ENCODE data around the gene RPL4.
"Not testable (repeated sequence)": the region's sequence is repeated elsewhere in the genome, so short reads cannot be mapped to it uniquely, and the experiment has no call there.

Gene RPL4

DNA sequence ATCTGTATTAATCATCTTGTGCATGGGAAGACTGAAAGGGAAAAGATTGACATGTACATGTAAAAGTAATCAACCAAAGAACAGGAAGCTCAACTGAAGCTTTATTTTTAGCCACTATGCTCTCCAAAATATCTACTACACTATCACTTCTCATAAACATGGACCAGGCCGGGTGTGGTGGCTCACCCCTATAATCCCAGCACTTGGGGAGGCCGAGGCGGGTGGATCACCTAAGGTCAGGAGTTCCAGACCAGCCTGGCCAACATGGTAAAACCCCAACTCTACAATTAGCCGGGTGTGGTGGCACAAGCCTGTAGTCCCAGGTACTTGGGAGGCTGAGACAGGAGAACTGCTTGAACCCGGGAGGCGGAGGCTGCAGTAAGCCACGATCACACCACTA is 4.3 kb downstream of the RPL4 start:
- H3K27me3 Mint-ChIP-seq, H3K9me3 Mint-ChIP-seq, DNase-seq: not testable (repeated sequence)
- H3K27ac Mint-ChIP-seq: peak overlapping the region; percentile 99
- H3K36me3 Mint-ChIP-seq (ENCODE audit: low read depth): peaks cover 99% of the 10 kb centered on the region
- peak overlapping the region; percentile 92 for H3K4me3 Mint-ChIP-seq
- peaks cover 56% of the 10 kb centered on the region for H3K4me1 Mint-ChIP-seq (ENCODE audit: low read depth)

GRCh38 chr15:66498501-66499386 is 5.9 kb downstream of the RPL4 start:
- H3K27ac Mint-ChIP-seq: peak overlapping the region; percentile 99
- H3K4me1 Mint-ChIP-seq (ENCODE audit: low read depth): peaks cover 71% of the 10 kb centered on the region
- H3K4me3 Mint-ChIP-seq: peak overlapping the region; percentile 92
- no peak for DNase-seq
- no peaks in the 10 kb centered on the region for H3K27me3 Mint-ChIP-seq
- H3K36me3 Mint-ChIP-seq (ENCODE audit: low read depth): peaks cover 99% of the 10 kb centered on the region
- H3K9me3 Mint-ChIP-seq: no peaks in the 10 kb centered on the region

DNA sequence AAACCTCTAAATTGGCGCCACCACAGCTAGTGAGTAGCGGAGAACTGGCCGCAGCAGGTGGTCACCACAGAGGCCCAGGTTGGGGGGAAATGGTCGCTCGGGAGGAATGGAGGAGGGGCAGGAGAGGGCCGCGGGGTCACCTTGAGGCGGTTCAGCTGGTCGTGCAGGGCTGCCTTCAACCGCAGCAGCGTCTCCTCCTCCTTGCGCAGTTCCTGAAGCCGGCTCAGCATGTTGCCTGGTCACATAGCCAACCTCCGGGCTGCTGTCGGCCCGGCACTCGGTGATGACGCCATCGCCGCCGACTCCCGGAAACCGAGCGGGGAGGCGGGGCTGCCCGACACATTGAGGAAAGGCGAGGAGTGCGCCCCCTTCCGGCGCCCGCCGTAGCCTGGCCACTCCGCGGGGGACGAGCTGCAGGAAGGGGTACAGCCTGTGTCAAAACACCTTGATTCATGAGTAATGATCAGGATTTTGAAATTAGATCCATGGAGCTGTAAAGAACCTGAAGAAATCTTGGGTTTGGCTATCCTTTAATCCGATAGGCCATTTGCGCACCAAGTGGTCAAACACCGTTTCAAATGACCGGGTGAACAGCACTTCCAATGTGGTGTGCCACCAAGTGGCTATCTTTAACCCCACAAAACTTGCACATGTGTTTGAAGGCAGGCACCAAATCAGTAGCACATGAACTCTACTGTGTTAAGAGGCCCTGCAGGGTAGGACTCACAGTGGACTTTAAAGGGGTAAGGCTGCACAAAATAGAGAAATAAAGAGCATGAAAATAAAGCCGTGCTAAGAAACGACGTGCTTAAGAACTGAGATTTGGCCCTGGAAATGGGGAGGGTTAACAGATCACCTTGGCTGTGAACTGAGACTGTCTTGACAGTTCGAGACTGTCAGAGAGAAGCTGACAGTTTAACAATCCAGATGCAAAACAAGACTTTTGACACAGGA is 6.9 kb downstream of the RPL4 start, which contains the start of gene SNAPC5:
Gene SNAPC5, minus strand, starts transcription at position 261 of the 954 bp plus-strand sequence. Its CDS starts 31 bp downstream, at position 230.
- no peaks in the 10 kb centered on the region for H3K9me3 Mint-ChIP-seq
- peaks cover 99% of the 10 kb centered on the region for H3K36me3 Mint-ChIP-seq (ENCODE audit: low read depth)
- no peaks in the 10 kb centered on the region for H3K27me3 Mint-ChIP-seq
- peak within 1 kb of the TSS; percentile 99 for H3K27ac Mint-ChIP-seq
- DNase-seq: peak; percentile 99
- peaks cover 71% of the 10 kb centered on the region for H3K4me1 Mint-ChIP-seq (ENCODE audit: low read depth)
- peak within 1 kb of the TSS; percentile 90 for H3K4me3 Mint-ChIP-seq

- DNase-seq: no peak
- peaks cover 66% of the 10 kb centered on the region for H3K4me1 Mint-ChIP-seq (ENCODE audit: low read depth)
- peaks cover 99% of the 10 kb centered on the region for H3K36me3 Mint-ChIP-seq (ENCODE audit: low read depth)
Observed at GRCh38 chr15:66496951-66497501, 7.6 kb downstream of the RPL4 start.

DNA sequence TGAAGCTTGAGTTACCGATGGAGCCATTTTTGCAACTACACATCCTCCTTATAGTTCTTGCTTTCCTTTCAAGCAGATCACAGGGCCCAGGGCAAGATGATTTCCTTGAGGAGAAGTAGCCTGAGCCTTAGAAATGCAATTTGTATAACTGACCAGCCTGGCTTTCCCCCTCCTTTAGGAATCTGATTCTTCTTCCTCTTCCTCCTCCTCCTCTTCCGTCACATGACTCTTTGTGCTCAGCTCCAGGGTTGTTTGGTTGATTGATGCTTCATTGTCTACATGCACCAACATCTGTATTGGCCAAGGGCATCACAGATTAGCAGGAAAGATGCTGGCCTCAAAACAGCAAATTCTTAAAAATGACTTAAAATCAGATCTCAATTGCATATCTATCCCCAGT is 10.4 kb downstream of the RPL4 start:
- Mint-ChIP-seq H3K4me1 (ENCODE audit: low read depth) (peaks cover 44% of the 10 kb centered on the region), H3K27ac (peak overlapping the region; percentile 77), H3K9me3 (no peaks in the 10 kb centered on the region), H3K4me3 (no peak overlapping the region), H3K36me3 (ENCODE audit: low read depth) (peaks cover 99% of the 10 kb centered on the region), H3K27me3 (no peaks in the 10 kb centered on the region)
- no peak for DNase-seq

More at GRCh38 chr15:66496951-66497501, 7.6 kb downstream of the RPL4 start:
- peak overlapping the region; percentile 90 for H3K4me3 Mint-ChIP-seq
- H3K27ac Mint-ChIP-seq: peak overlapping the region; percentile 99
- no peaks in the 10 kb centered on the region for H3K9me3 Mint-ChIP-seq
- H3K27me3 Mint-ChIP-seq: no peaks in the 10 kb centered on the region

- peaks cover 34% of the 10 kb centered on the region for H3K4me1 Mint-ChIP-seq (ENCODE audit: low read depth)
- no peaks in the 10 kb centered on the region for H3K9me3 Mint-ChIP-seq
- H3K36me3 Mint-ChIP-seq (ENCODE audit: low read depth): peaks cover 99% of the 10 kb centered on the region
- peak overlapping the region; percentile 81 for H3K27ac Mint-ChIP-seq
- H3K4me3 Mint-ChIP-seq: no peak overlapping the region
- no peaks in the 10 kb centered on the region for H3K27me3 Mint-ChIP-seq
- no peak for DNase-seq
Observed at GRCh38 chr15:66491846-66492245, 12.8 kb downstream of the RPL4 start.

- no peaks in the 10 kb centered on the region for H3K27me3 Mint-ChIP-seq
- peaks cover 17% of the 10 kb centered on the region for H3K4me1 Mint-ChIP-seq (ENCODE audit: low read depth)
- H3K4me3 Mint-ChIP-seq: no peak overlapping the region
- H3K9me3 Mint-ChIP-seq: no peaks in the 10 kb centered on the region
- no peak for DNase-seq
- peak overlapping the region; percentile 71 for H3K27ac Mint-ChIP-seq
- H3K36me3 Mint-ChIP-seq (ENCODE audit: low read depth): peaks cover 98% of the 10 kb centered on the region
Observed at GRCh38 chr15:66489179-66489791, 15.4 kb downstream of the RPL4 start.

GRCh38 chr15:66488525-66488924 is 16.1 kb downstream of the RPL4 start:
- no peak for DNase-seq
- Mint-ChIP-seq H3K36me3 (ENCODE audit: low read depth) (peaks cover 95% of the 10 kb centered on the region), H3K4me3 (no peak overlapping the region), H3K27me3 (no peaks in the 10 kb centered on the region), H3K9me3 (no peaks in the 10 kb centered on the region), H3K4me1 (ENCODE audit: low read depth) (peaks cover 11% of the 10 kb centered on the region), H3K27ac (peak overlapping the region; percentile 42)

DNA sequence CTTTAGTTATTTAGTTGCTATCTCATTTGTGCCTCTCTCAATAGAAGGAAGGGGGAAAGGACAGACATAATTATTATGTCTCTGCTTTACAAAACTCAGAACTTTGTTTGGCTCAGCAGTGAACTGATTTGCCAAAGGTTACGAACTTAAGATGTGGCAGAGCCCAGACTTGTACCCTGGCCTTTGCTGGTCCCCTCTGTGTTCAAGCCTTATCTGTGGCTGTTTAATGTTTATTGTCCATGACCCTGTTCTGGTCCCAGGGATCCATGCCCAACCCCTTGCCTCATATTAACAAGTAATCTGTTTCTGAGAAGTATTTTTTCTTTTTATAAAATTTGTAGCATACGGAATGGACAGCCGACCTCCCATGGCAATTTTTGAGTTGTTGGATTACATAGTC is 17.8 kb downstream of the RPL4 start:
- Mint-ChIP-seq H3K27me3 (no peaks in the 10 kb centered on the region), H3K4me3 (no peak overlapping the region), H3K36me3 (ENCODE audit: low read depth) (peaks cover 95% of the 10 kb centered on the region), H3K27ac (peak overlapping the region; percentile 52), H3K9me3 (no peaks in the 10 kb centered on the region), H3K4me1 (ENCODE audit: low read depth) (peaks cover 6% of the 10 kb centered on the region)
- no peak for DNase-seq

DNA sequence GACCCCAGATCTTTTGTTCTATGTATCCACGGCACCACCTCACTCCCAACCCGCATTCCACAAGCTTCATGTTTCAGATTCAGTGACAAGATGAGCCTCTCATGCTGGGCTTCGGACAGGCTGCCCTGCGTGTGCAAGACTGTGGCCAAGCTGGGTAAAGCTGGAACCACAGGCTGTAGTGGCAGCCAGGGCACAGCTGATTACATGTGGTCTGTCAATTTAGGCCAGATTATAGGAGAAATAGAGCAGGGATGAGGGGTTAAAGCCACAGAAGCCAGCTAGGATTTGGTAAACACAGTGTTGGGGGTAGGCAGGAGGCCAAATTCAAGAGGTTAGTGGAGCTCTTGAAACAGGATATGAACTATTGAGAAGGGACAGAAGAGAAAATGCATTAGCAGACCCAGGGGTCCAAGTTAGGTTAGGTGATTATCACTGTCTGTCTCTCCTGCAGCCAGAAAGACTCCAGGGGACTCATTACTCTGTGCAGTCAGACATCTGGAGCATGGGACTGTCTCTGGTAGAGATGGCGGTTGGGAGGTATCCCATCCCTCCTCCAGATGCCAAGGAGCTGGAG is 20.0 kb downstream of the RPL4 start:
- Mint-ChIP-seq H3K27ac (peak overlapping the region; percentile 5), H3K4me1 (ENCODE audit: low read depth) (peaks cover 3% of the 10 kb centered on the region), H3K4me3 (no peak overlapping the region), H3K27me3 (no peaks in the 10 kb centered on the region), H3K36me3 (ENCODE audit: low read depth) (peaks cover 86% of the 10 kb centered on the region), H3K9me3 (no peaks in the 10 kb centered on the region)
- no peak for DNase-seq

GRCh38 chr15:66483131-66483566 is 21.5 kb downstream of the RPL4 start:
- no peaks in the 10 kb centered on the region for H3K9me3 Mint-ChIP-seq
- H3K4me3 Mint-ChIP-seq: no peak overlapping the region
- DNase-seq: no peak
- no peaks in the 10 kb centered on the region for H3K4me1 Mint-ChIP-seq (ENCODE audit: low read depth)
- H3K36me3 Mint-ChIP-seq (ENCODE audit: low read depth): peaks cover 78% of the 10 kb centered on the region
- H3K27me3 Mint-ChIP-seq: no peaks in the 10 kb centered on the region
- H3K27ac Mint-ChIP-seq: peak overlapping the region; percentile 4

DNA sequence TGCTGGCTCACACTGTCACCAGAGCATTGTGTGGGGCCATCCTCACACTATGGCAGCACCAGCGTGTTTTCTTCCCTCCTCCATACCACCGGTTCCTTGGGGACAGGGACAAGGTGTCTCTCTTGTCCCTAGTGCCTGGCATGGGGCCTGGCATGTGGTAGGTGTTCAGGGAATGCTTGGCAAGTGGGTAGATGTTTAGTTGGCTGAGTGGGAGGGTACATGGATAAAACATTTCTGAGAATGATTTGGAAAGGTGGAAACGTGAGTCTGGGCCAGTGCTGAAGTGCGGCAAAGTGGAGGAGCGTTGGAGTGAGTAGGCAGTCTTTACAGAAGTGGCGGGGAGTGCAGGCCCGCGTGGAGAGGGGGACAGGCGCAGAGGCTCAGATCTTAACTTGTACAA is 22.1 kb downstream of the RPL4 start:
- Mint-ChIP-seq H3K4me3 (no peak overlapping the region), H3K4me1 (ENCODE audit: low read depth) (no peaks in the 10 kb centered on the region), H3K9me3 (no peaks in the 10 kb centered on the region), H3K27me3 (no peaks in the 10 kb centered on the region), H3K27ac (peak overlapping the region; percentile 4), H3K36me3 (ENCODE audit: low read depth) (peaks cover 72% of the 10 kb centered on the region)
- DNase-seq: no peak

DNA sequence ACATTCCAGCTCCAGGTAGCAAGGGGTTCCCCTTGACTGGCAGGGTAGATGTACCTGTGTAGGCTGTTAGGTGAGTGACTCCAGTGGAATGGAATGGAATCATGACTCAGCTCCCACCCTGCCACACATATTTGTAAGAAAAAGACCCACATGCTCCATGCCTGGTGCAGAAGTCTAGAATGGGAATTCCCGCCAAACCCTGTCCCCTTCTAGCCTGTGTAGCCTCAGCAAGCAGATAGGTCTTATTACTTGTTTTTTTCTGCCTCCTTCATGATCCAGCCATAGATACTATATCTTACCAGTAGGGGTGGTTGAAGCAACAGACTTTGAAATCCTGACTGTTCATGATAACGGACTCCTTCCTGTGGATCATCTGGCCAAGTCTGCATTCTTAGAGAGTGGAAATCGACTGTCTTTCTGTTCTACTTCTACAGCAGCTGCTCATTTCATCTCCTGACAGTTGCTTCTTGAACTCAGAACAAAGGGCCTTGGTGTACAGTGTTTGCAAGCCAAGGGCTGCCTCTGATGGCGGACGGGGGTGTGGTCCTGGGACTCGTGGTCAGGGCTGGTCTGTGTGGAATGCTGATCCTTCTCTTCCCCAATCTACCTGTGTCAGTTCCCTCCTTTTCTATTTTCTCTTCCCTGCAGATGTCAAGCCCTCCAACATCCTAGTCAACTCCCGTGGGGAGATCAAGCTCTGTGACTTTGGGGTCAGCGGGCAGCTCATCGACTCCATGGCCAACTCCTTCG is 23.4 kb downstream of the RPL4 start:
- DNase-seq: no peak

More for the DNA sequence above, 23.4 kb downstream of the RPL4 start:
- H3K27ac Mint-ChIP-seq: peak overlapping the region; percentile 4
- H3K36me3 Mint-ChIP-seq (ENCODE audit: low read depth): peaks cover 59% of the 10 kb centered on the region
- H3K9me3 Mint-ChIP-seq: no peaks in the 10 kb centered on the region
- no peak overlapping the region for H3K4me3 Mint-ChIP-seq
- H3K27me3 Mint-ChIP-seq: no peaks in the 10 kb centered on the region
- H3K4me1 Mint-ChIP-seq (ENCODE audit: low read depth): peaks cover 11% of the 10 kb centered on the region
